ENCODE data around the gene ATP8A2.

The ATP8A2 gene

GRCh38 chr13:25384758-25385410 lies 13.1 kb downstream of the ATP8A2 start:
- no peak for DNase-seq

DNA sequence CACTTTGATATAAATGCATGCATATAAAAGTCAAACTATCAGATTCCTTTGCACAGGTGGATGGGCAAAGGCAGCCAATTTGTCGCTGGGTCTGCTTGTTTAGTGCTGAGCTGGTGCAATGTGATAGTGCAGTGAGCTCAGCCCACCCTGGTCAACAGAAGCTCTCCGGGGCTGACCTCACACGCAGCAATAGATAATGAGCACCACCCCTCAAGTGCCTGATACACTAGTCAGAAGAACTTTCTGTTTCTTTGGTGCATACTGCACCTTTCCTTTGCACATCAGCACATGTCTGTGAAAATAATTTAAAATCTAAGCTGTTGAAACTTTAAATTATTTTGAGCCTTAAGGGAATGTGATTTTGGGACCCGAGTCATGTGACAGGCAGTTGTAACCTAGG lies 20.2 kb downstream of the ATP8A2 start:
- no peak for DNase-seq

DNA sequence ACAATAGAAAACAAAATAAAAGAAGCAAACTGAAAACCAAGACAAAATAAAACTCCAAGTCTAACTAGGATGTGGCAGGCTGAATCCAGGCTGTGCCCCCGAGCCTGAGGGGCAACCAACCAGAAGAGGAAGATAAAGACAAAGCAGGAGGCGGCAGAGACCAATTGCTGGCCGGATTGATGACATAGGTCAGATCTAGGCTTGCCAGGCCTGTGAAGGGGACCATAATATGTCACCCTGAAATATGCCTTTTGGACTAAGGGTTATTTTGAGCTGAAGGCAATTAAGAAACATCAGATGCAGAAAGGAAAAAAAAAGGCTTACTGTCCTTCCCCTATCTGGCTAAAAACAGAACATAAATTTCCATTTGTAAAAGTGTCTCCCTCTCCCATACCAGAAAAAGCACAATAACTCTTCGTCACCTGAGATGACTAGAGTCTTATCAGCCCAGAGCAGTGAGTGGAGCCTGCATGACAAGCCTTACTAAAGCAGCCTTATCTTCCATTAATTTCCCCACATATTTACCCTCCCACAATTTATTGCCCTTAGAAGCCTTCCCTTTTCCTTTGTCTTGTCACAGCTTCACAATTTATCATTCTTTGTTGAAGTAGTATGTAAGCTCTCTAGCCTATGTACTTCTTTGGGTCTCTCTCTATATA lies 22.8 kb downstream of the ATP8A2 start:
- no peak for DNase-seq

- no peak for DNase-seq
These were observed 26.0 kb downstream of the ATP8A2 start for GRCh38 chr13:25397763-25398162.

DNA sequence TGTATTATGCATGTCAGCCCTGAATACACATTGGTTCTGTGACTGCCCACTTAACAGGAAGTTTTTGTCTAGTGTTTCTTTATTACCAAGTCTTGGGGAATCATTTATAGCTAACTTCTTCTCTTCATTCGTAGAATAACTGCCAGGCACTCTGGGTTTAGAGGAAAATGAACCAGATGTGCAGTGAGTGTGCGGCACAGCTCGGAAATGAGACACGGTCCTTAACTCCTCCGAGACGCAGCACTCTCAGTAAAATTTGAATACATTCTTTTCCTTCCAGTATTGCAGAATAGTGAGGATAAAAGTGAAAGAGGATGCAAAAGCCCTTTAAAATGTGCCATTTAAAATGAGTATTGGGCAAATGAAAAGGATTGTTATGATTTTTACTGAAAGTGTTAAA lies 29.2 kb downstream of the ATP8A2 start:
- no peak for DNase-seq

DNA sequence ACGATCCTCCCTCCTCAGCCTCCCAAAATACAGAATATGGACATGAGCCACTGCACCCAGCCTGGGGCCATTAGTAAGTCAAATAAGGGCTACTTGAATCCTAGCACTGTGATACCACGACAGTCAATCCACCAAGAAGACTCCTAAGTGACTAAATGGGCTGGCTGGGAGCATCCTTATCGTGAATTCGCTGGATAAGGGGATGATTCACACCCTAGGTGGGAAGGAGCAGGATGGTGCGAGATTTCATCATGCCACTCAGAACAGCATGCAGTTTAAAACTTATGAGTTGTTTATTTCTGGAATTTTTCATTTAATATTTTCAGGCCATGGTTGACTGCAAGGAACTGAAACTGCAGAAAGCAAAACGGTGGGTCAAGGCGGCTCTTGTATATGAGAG lies 30.2 kb downstream of the ATP8A2 start:
- DNase-seq, result no peak

- no peak for DNase-seq
These were observed 34.6 kb downstream of the ATP8A2 start for GRCh38 chr13:25406377-25406776.

- no peak for DNase-seq
These were observed 38.2 kb downstream of the ATP8A2 start for GRCh38 chr13:25409938-25410337.

DNA sequence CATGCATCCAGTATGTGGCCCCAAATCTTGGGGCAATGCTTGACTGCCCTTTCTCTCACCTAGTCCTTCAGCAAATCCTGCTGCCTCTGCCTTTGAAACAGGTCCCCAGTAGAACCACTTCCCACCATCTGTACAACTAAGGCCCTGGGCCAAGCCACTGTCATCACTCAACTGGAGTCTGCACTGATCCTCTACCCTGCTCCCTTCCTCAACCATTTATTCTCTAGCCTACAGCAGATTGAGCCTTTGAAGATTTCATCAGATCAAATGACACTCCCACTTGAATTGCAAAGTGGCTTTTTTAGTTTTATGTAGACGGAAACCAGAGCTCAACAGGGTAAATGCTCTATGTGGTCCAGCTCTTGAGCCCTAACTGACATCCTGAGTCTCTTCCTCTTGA lies 43.5 kb downstream of the ATP8A2 start:
- no peak for DNase-seq

DNA sequence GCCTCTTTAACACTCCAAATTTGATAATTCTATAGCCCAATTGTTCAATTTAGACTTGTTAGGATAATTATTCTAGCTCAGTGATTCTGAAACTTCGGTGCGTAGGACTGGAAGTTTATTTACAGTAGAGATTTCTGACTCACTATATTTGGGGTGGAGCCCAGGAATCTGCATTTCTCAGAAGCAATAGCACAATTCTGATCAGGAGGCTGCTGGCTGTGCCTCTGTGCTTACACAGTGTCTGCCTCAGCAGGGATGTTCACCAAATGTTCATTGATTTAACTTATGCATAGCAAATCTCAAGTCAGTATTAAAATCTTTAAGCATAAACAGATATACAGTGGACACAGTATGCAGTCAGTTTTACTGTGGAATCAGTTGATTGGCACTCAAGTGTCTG lies 45.8 kb downstream of the ATP8A2 start:
- no peak for DNase-seq

- DNase-seq, result no peak
These were observed 48.4 kb downstream of the ATP8A2 start for GRCh38 chr13:25420161-25420560.

DNA sequence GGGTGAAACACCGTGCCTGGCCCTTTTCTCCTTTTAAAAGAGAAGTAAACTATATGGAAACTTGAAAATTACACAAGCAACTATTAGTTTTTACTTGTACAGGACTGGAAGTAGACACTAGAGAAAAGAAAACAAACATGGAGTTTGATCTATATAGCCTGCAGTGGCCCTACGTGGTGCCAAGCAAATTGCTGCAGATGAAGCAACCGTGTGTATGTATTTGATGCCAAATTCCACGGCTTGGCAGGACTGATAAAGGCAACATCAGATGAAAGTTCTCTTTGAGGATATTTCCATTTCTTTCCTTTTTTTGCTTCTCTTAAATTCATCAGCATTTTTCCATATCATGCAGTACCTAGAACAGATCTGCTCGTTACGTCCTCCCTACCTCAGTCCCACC lies 49.8 kb downstream of the ATP8A2 start:
- DNase-seq, result no peak

GRCh38 chr13:25422153-25422552 lies 50.4 kb downstream of the ATP8A2 start:
- DNase-seq, result no peak

GRCh38 chr13:25423831-25424230 lies 52.1 kb downstream of the ATP8A2 start:
- no peak for DNase-seq

- no peak for DNase-seq
These were observed 57.7 kb downstream of the ATP8A2 start for GRCh38 chr13:25429466-25429865.

- DNase-seq, result no peak
These were observed 60.9 kb downstream of the ATP8A2 start for GRCh38 chr13:25432691-25433090.

- no peak for DNase-seq
These were observed 68.3 kb downstream of the ATP8A2 start for GRCh38 chr13:25440061-25440460.

DNA sequence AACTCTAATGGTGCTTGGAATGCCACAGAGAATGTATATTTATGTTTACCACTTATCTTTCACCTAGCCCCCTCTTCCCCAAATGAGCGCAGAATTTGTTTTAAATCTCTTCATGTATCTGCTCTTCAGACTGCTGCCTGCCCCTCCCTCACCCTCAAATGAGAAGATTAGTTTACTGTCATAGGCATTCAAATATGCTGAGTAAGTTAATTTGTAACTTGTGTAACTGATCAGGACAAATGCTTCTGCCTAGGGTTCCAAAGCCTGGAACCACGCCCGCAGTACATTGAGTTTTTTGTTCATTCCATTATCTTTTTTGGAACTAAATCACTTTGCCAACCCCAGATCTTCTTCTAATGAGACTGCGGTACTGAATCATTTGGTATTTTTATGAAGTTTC lies 74.5 kb downstream of the ATP8A2 start:
- no peak for DNase-seq

- no peak for DNase-seq
These were observed 75.6 kb downstream of the ATP8A2 start for GRCh38 chr13:25447396-25447795.

GRCh38 chr13:25453850-25454365 lies 82.1 kb downstream of the ATP8A2 start:
- DNase-seq, result no peak

- no peak for DNase-seq
These were observed 83.4 kb downstream of the ATP8A2 start for GRCh38 chr13:25455146-25455545.

DNA sequence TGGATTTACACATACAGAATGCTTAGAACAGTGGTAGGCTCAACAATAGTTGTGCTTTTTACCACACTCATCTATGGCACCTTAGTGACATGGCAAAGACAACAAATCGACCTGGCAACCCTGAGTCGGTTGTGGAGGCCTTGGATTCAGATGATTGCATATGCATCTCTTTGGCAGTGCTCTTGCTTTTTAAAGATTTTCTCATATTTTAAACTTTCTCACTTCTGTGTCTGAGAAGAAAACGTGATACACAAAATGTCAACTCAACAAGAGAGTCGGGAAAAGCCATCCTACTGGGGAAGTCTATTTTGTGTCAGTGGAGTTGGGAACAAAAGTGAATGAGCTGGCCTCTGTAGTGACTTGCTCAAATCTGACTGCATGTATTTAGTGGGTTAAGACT lies 85.8 kb downstream of the ATP8A2 start:
- no peak for DNase-seq

GRCh38 chr13:25462301-25463125 lies 90.7 kb downstream of the ATP8A2 start:
- DNase-seq, result no peak

DNA sequence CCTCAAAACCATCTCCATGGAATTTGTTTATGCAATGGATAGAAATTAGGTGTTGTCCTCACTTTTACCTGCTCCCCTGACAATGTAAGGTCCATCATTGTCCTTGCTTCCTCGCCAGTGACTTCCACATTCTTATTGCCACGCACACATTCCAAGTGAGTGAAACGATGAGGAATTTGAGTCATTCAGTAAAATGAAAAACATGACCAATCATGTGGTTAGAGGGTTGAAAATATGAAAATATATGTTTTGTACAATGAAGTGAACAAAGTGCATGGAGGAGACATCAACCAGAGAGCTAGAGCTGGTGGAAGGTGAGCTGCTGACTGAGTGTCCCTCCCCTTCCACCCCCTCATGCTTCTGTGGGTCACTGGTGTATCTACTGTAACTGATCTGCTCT lies 91.7 kb downstream of the ATP8A2 start:
- DNase-seq, result peak; percentile 49
